DMS79 (cell line): ENCODE data around the gene R3HDM2.

Source experiments
- DNase-seq: peaks from one replicate; lab custom pipeline; 2025; lab: John Stamatoyannopoulos, UW

The R3HDM2 gene

DNA sequence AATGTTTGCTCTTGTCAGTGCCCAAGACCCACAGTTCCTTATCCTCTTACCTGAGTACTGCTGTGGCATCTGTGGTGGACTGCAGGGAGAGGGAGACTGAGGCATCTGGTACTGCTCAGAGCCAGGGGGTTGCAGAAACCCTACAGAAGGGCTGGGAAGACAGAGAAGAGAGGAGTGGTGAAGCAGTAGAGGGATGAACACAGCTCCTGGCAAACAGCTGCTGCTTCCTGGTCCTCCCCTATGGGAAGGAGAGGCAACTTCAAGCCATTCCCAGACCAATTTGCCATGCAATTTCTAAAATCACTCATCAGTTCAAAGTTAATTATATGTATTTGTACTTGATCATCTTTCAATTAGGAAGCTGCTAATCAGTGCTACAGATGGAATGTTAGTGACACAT is 164.2 kb downstream of the R3HDM2 start:
- DNase-seq, result no peak

GRCh38 chr12:57263096-57263495 is 167.7 kb downstream of the R3HDM2 start:
- DNase-seq, result no peak

GRCh38 chr12:57262126-57262822 is 168.6 kb downstream of the R3HDM2 start:
- no peak for DNase-seq

- no peak for DNase-seq
Observed at GRCh38 chr12:57261428-57261865, 169.4 kb downstream of the R3HDM2 start.

- DNase-seq, result no peak
Observed at GRCh38 chr12:57260366-57260765, 170.5 kb downstream of the R3HDM2 start.

- no peak for DNase-seq
Observed at GRCh38 chr12:57258977-57259970, 171.6 kb downstream of the R3HDM2 start.

- no peak for DNase-seq
Observed at GRCh38 chr12:57255916-57256315, 174.9 kb downstream of the R3HDM2 start.

DNA sequence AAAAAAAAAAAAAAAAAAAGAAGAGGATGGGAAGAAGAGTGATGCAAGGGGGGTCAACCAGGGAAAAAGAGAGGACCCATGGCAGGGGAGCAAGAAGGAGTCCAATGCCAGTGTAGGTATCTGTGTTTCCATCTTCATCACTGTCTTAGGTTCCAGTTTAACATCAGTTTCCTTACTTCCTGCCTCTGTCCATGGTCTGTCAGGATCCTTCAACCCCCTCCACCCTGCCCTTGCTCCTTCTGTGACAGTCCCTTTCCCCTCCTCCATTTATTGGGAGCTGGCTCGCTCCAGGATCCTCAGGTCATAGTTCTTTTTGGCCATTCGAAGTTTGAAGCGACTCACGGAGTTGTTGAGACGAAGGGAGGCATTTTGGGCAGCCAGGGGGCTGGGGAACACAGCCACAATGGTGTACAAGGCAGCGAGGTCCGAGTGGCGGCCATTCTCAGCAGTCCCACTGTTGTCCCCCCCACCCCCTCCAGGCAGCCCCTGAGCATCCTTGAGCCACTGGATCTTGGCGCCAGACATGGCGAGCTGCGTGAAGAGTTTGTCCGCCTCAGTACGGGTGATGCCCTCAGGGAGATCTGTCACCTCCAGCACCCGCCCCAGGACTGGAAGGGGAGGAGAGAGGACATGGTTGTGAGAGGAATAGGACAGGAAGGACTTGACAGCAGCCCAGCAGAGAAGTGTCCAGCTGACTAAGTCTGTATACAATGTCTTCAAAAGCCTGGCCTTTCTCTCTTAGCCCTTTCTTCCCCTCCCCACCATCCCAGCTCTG is 176.2 kb downstream of the R3HDM2 start:
- DNase-seq, result no peak

GRCh38 chr12:57250956-57251355 is 179.9 kb downstream of the R3HDM2 start, which contains the start of gene STAC3:
TSS of gene STAC3 (minus strand) at chr12:57251187. CDS start at chr12:57249636, 1,551 bp downstream.
- DNase-seq, result no peak

- DNase-seq, result no peak
Observed at GRCh38 chr12:57250541-57250940, 180.3 kb downstream of the R3HDM2 start.

- DNase-seq, result no peak
Observed at GRCh38 chr12:57248934-57249742, 181.7 kb downstream of the R3HDM2 start.

- no peak for DNase-seq
Observed at GRCh38 chr12:57247041-57247440, 183.8 kb downstream of the R3HDM2 start.

- DNase-seq, result no peak
Observed at GRCh38 chr12:57244312-57244696, 186.5 kb downstream of the R3HDM2 start.

DNA sequence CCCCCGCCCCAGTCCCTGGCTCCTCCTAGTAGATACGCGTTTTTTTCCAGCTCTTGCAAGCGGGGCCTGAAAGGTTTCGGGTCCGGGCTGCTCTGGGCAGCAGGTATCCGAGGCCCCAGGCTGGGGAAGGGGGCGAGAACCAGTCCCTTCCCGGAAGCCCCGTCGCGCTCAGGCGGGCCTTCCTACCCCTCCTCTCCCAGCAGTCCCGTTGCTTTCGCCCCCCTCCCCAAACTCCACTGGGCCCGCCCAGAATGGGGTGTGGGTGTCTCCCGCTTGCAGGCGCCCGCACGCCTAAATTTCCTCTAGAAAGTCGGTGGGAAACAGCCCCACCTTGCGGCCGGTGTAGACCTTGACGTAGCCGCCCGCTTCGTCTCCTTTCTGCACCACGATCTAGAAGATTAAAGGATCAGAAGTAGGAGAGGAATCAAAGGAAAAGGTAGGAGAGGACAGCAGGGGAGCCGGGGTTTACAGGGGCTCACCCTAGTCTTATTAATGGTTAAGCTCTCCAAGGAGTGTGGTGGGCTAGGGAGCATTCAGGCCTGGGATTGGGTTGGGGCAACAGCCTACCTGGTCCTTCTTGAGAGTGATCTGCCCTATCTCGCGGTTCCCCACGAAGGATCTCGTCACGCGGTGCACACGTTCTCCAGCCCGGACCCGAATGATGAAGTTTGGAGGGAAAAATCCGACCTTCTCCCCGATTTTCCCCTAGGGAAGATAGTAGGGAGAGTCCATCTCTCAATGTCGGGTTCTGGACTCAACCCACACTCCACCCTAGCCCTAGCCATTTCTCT is 187.1 kb downstream of the R3HDM2 start:
- no peak for DNase-seq

GRCh38 chr12:57242691-57243454 is 188.0 kb downstream of the R3HDM2 start:
- DNase-seq, result peak; percentile 30

DNA sequence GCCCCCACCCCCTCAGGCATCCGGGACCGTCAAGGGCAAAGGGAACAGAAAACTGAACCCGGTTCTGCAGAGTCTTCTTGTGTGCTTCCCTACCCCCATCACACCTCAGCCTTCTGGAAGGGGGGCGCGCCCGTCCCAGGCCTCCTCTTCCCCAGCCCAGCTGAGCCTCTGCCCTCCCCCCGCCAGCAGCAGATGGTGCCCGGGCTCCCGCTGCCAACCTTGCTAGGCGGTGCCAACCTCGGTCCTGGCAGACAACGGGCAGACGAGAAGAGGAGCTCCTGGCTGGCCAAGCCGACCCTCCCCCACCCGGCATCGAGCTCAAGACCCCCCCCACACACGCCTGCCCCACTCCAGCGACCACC is 188.5 kb downstream of the R3HDM2 start:
- peak; percentile 12 for DNase-seq

- no peak for DNase-seq
Observed at GRCh38 chr12:57241402-57242310, 189.2 kb downstream of the R3HDM2 start.

DNA sequence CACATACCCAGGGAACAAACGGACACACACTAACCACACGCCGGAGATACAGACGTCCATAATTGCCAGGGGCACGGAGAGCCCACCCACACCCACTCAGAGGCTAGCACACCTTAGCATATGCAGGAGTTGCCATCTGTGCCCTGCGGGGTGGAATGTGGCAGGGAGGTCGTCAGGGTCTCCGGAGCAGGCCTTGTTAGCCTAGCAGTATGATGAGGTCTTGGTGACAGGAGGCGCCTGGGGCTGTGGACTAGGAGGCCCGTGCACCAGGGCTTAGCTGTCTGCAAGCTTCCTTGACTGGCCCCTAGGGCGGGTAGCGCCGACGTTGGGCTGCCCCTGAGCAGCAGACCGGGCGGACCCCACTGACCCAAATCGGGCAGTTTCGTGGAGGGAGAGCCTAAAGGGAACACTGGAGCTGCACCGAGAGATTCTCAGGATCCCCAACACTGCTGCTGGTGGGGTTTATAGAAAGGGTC is 189.9 kb downstream of the R3HDM2 start:
- DNase-seq, result no peak
